Right lobe of liver (tissue), 6 donors: ENCODE data around the gene ZNF592. TPM values are rescaled to one million over a fixed set of nuclear protein-coding genes. Genes with fewer than 3 reads are reported as not detected.
"Not testable (repeated sequence)": the region's sequence is repeated elsewhere in the genome, so short reads cannot be mapped to it uniquely, and the experiment has no call there.

Experiments
- ATAC-seq, 4 donors: fragments of 200-7000 bp; cut with Tn5 transposase; one replicate each; pipeline ENCODE4 v1.9.1; 2020; ENCODE audit warnings: mild to moderate bottlenecking in 4 of 4, moderate library complexity in 4 of 4
- DNase-seq, 3 donors: peaks; one replicate each; pipeline ENCODE4 v3.0.0-alpha.2; 2020
- H3K27ac ChIP-seq, 3 donors: fragments of 200-600 bp; one replicate each; pipeline ENCODE4 v1.8.0; 2022
- H3K27me3 ChIP-seq, 2 donors: fragments of 200-600 bp; one replicate each; pipeline ENCODE4 v1.8.0; 2022
- H3K36me3 ChIP-seq, 4 donors: fragments of 200-600 bp; sonication (generic) in 1 of 4; one replicate each; pipeline versions ENCODE4 v1.5.1 to v1.8.0; 2017 to 2022; ENCODE audit warnings: control low read depth in 1 of 4
- H3K4me1 ChIP-seq, 4 donors: fragments of 200-600 bp; sonication (generic) in 1 of 4; one replicate each; pipeline versions ENCODE4 v1.5.1 to v1.8.0; 2017 to 2022; ENCODE audit warnings: control low read depth in 1 of 4
- H3K4me3 ChIP-seq, 3 donors: fragments of 200-600 bp; one replicate each; pipeline ENCODE4 v1.8.0; 2022
- H3K9me3 ChIP-seq, 4 donors: fragments of 200-600 bp; sonication (generic) in 1 of 4; one replicate each; pipeline versions ENCODE4 v1.5.1 to v1.8.0; 2017 to 2022; ENCODE audit warnings: control low read depth in 1 of 4
- CTCF ChIP-seq, 4 donors: fragments of 200-600 bp in 3 of 4; fragments of 450-650 bp in 1 of 4; IDR thresholded peaks; one replicate each; pipeline versions ENCODE4 v1.5.1 to v1.8.0; 2016 to 2022; ENCODE audit warnings: antibody characterized with exemption in 4 of 4, mild to moderate bottlenecking in 2 of 4
- POLR2A ChIP-seq: fragments of 450-650 bp; IDR thresholded peaks from one replicate; pipeline ENCODE4 v1.6.1; 2017; ENCODE audit warnings: antibody characterized with exemption, mild to moderate bottlenecking
- WGBS: methylation state at CpG from one replicate; pipeline ENCODE4 v1.1.6; 2018; ENCODE audit warnings: low coverage, low lambda C conversion rate; ENCODE audit not compliant: insufficient coverage; ENCODE audit errors: missing lambda C conversion rate; 5-methylcytosine and 5-hydroxymethylcytosine counted together
- intact Hi-C, 2 donors: fragments of 100-400 bp; cut with DNase I; formaldehyde crosslinking; loops; one replicate each; pipeline versions ENCODE4 v1.11.2 to v1.14.1; 2022
- total RNA-seq, 6 experiments: library from RNA; depleted of rRNA in 2 of 6; stranded (reverse); fragments of >200 nt in 2 of 6; fragmentation: NEBNext Ultra II Directional in 3 of 6; extraction: Animal tissue kit (Norgen Biotek cat#: 25700) in 3 of 6; gene quantifications; one replicate each; pipeline versions ENCODE4 v1.1.0 to v1.2.4, GENCODE V29; 2016 to 2023
- donor health status: DM: no; HTN: yes; CAD: no.
- donor health status: DM: no; HTN: no; CAD: no.
- donor health status: DM: no; HTN: no; CAD: no.
- donor health status: DM: no; HTN: yes; CAD: no.
- donor health status: DM: no; HTN: yes; CAD: no.

ZNF592 gene
- total RNA-seq, 6 experiments from 2014 or later: 10.8 to 13.2 (median 12.1) TPM

- H3K27ac ChIP-seq: peak overlapping the region; percentile 98 to 100 (median 98)
- no peaks in the 10 kb centered on the region for H3K36me3 ChIP-seq
- no peak for ATAC-seq
- no peaks in the 10 kb centered on the region for H3K27me3 ChIP-seq
- no CpG with 5 or more reads among the region's 1 CpG for WGBS
- no peak overlapping the region for H3K4me3 ChIP-seq
- H3K4me1 ChIP-seq: peaks cover 0 to 51% (median 19%) of the 10 kb centered on the region in 4 donors
- no peaks in the 10 kb centered on the region for H3K9me3 ChIP-seq
- intact Hi-C loops: no loop called here
- no peak for DNase-seq
- TF ChIP-seq POLR2A (no peak), CTCF (IDR thresholded peaks at IDR 0.05) (no peak)
These were observed 94.4 kb downstream of the ZNF592 start for GRCh38 chr15:84842781-84843180.

- H3K4me1 ChIP-seq: peaks cover 0 to 38% (median 15%) of the 10 kb centered on the region in 4 donors
- peak overlapping the region; percentile 84 to 100 (median 97) for H3K27ac ChIP-seq
- H3K36me3 ChIP-seq: no peaks in the 10 kb centered on the region
- WGBS: 21% methylated on average over 2 of the region's 2 CpGs
- no peaks in the 10 kb centered on the region for H3K9me3 ChIP-seq
- no peak overlapping the region for H3K4me3 ChIP-seq
- ATAC-seq (peak; percentile 54 to 66 (median 61)), DNase-seq (no peak)
- H3K27me3 ChIP-seq: no peaks in the 10 kb centered on the region
- no peak for TF ChIP-seq POLR2A
- intact Hi-C loops: no loop called here
These were observed 96.6 kb downstream of the ZNF592 start for GRCh38 chr15:84844964-84845363.

- peak; percentile 73 to 82 (median 76) for TF ChIP-seq CTCF (IDR thresholded peaks at IDR 0.05)
- peaks cover 0 to 32% (median 11%) of the 10 kb centered on the region in 4 donors for H3K4me1 ChIP-seq
- intact Hi-C loops, H3K4me3 ChIP-seq, H3K9me3 ChIP-seq, H3K27me3 ChIP-seq, H3K36me3 ChIP-seq: not testable (repeated sequence)
- H3K27ac ChIP-seq: peak overlapping the region; percentile 84 to 100 (median 97)
- peak; percentile 59 to 74 (median 67) for ATAC-seq
- whole genome bisulfite sequencing: 19% methylated on average over 6 of the region's 7 CpGs
- DNase-seq: peak; percentile 72 to 83 (median 79)
These were observed 97.2 kb downstream of the ZNF592 start for GRCh38 chr15:84845631-84846030.

GRCh38 chr15:84846269-84846668 is 97.9 kb downstream of the ZNF592 start:
- Histone ChIP-seq H3K4me1 (peaks cover 0 to 30% (median 11%) of the 10 kb centered on the region in 4 donors), H3K27me3 (no peaks in the 10 kb centered on the region), H3K36me3 (no peaks in the 10 kb centered on the region), H3K27ac (peak overlapping the region in 2 of 3 donors; percentile 84 to 100), H3K9me3 (no peaks in the 10 kb centered on the region), H3K4me3 (no peak overlapping the region)
- 71% methylated on average over 1 of the region's 1 CpG for WGBS
- intact Hi-C loops: no loop called here
- DNase-seq (no peak), ATAC-seq (no peak)
- TF ChIP-seq POLR2A: no peak
- no peak for TF ChIP-seq CTCF (IDR thresholded peaks at IDR 0.05)

- Histone ChIP-seq H3K36me3 (no peaks in the 10 kb centered on the region), H3K4me1 (peaks cover 0 to 24% (median 5%) of the 10 kb centered on the region in 4 donors), H3K27ac (no peak overlapping the region), H3K9me3 (no peaks in the 10 kb centered on the region), H3K27me3 (no peaks in the 10 kb centered on the region), H3K4me3 (no peak overlapping the region)
- intact Hi-C loops: no loop called here
- TF ChIP-seq CTCF (IDR thresholded peaks at IDR 0.05) (no peak), POLR2A (no peak)
- DNase-seq (no peak), ATAC-seq (no peak)
These were observed 99.0 kb downstream of the ZNF592 start for GRCh38 chr15:84847382-84847781.
